ENCODE results near the gene HTR3A. TPM values are rescaled to one million over a fixed set of nuclear protein-coding genes. Genes with fewer than 3 reads are reported as not detected.

HTR3A gene
- total and polyA plus RNA-seq, 7 donors, result 1.1 to 4.5 (median 1.6) TPM; not detected in 2

- H3K4me3 ChIP-seq, result no peak overlapping the region
- no peak for TF ChIP-seq CTCF (IDR thresholded peaks at IDR 0.05)
- TF ChIP-seq POLR2AphosphoS5 (IDR thresholded peaks at IDR 0.05), result peak; percentile 20 to 62 (median 46)
- peak; percentile 11 to 55 (median 49) for TF ChIP-seq EP300 (IDR thresholded peaks at IDR 0.05)
- intact Hi-C loops (cut with DNase I), result no loop called here
- DNase-seq, result peak; percentile 82
- 58 to 69% methylated on average over 3 of the region's 3 CpGs for WGBS, 2 donors
- H3K27me3 ChIP-seq, result peaks cover 0 to 7% (median 0%) of the 10 kb centered on the region in 3 donors
- H3K27ac ChIP-seq, result no peak overlapping the region
- H3K4me1 ChIP-seq, result peaks cover 0 to 15% (median 6%) of the 10 kb centered on the region in 4 donors
- H3K36me3 ChIP-seq, result no peaks in the 10 kb centered on the region
- H3K9me3 ChIP-seq, result no peaks in the 10 kb centered on the region
These were observed 26.5 kb downstream of the HTR3A start for GRCh38 chr11:114001416-114001815.

GRCh38 chr11:114008331-114008730, 33.4 kb downstream of the HTR3A start:
- H3K36me3 ChIP-seq, result no peaks in the 10 kb centered on the region
- H3K4me3 ChIP-seq, result no peak overlapping the region
- no peaks in the 10 kb centered on the region for H3K9me3 ChIP-seq
- 53 to 63% methylated on average over 4 of the region's 4 CpGs for WGBS, 2 donors
- no peak overlapping the region for H3K27ac ChIP-seq
- H3K27me3 ChIP-seq, result peaks cover 0 to 3% (median 0%) of the 10 kb centered on the region in 3 donors
- TF ChIP-seq POLR2A (IDR thresholded peaks at IDR 0.05), result no peak
- no peak for TF ChIP-seq EP300 (IDR thresholded peaks at IDR 0.05)
- no peak for TF ChIP-seq CTCF (IDR thresholded peaks at IDR 0.05)
- no peak for TF ChIP-seq POLR2AphosphoS5 (IDR thresholded peaks at IDR 0.05)
- no peak for DNase-seq
- intact Hi-C loops (cut with DNase I), result no loop called here
- no peaks in the 10 kb centered on the region for H3K4me1 ChIP-seq

GRCh38 chr11:114010931-114011330, 36.0 kb downstream of the HTR3A start:
- H3K27me3 ChIP-seq, result peaks cover 0 to 3% (median 0%) of the 10 kb centered on the region in 3 donors
- H3K4me3 ChIP-seq, result no peak overlapping the region
- intact Hi-C loops (cut with DNase I), result no loop called here
- no peak for DNase-seq
- H3K27ac ChIP-seq, result no peak overlapping the region
- WGBS, 2 donors, result 55 to 72% methylated on average over 4 of the region's 4 CpGs
- H3K4me1 ChIP-seq, result no peaks in the 10 kb centered on the region
- TF ChIP-seq POLR2A (IDR thresholded peaks at IDR 0.05), result no peak
- no peak for TF ChIP-seq CTCF (IDR thresholded peaks at IDR 0.05)
- no peak for TF ChIP-seq EP300 (IDR thresholded peaks at IDR 0.05)
- no peak for TF ChIP-seq POLR2AphosphoS5 (IDR thresholded peaks at IDR 0.05)
- no peaks in the 10 kb centered on the region for H3K36me3 ChIP-seq
- H3K9me3 ChIP-seq, result no peaks in the 10 kb centered on the region

GRCh38 chr11:114011443-114011842, 36.5 kb downstream of the HTR3A start:
- TF ChIP-seq POLR2AphosphoS5 (IDR thresholded peaks at IDR 0.05), result no peak
- no peak for TF ChIP-seq CTCF (IDR thresholded peaks at IDR 0.05)
- TF ChIP-seq EP300 (IDR thresholded peaks at IDR 0.05), result no peak
- no peak for TF ChIP-seq POLR2A (IDR thresholded peaks at IDR 0.05)
- 29 to 46% methylated on average over 2 of the region's 2 CpGs for WGBS, 2 donors
- intact Hi-C loops (cut with DNase I), result no loop called here
- Histone ChIP-seq H3K4me1 (no peaks in the 10 kb centered on the region), H3K9me3 (no peaks in the 10 kb centered on the region), H3K27ac (no peak overlapping the region), H3K4me3 (no peak overlapping the region), H3K36me3 (no peaks in the 10 kb centered on the region), H3K27me3 (peaks cover 0 to 3% (median 0%) of the 10 kb centered on the region in 3 donors)
- no peak for DNase-seq

- Histone ChIP-seq H3K4me1 (no peaks in the 10 kb centered on the region), H3K27me3 (peaks cover 0 to 3% (median 0%) of the 10 kb centered on the region in 3 donors), H3K27ac (no peak overlapping the region), H3K36me3 (no peaks in the 10 kb centered on the region), H3K9me3 (no peaks in the 10 kb centered on the region), H3K4me3 (no peak overlapping the region)
- intact Hi-C loops (cut with DNase I), result no loop called here
- WGBS, 2 donors, result 55 to 58% methylated on average over 6 of the region's 6 CpGs
- DNase-seq, result no peak
- no peak for TF ChIP-seq POLR2AphosphoS5 (IDR thresholded peaks at IDR 0.05)
- no peak for TF ChIP-seq CTCF (IDR thresholded peaks at IDR 0.05)
- TF ChIP-seq EP300 (IDR thresholded peaks at IDR 0.05), result no peak
- TF ChIP-seq POLR2A (IDR thresholded peaks at IDR 0.05), result no peak
These were observed 40.2 kb downstream of the HTR3A start for GRCh38 chr11:114015117-114015516.
